IMR-90 (cell line): Measurements from ENCODE around the gene ZNF831. TPM values are rescaled to one million over a fixed set of nuclear protein-coding genes. Genes with fewer than 3 reads are reported as not detected.

ENCODE experiments used
- ATAC-seq: fragments of 200-7000 bp; cut with Tn5 transposase; 2 replicates; pipeline ENCODE4 v1.9.1; 2020; ENCODE audit warnings: low read depth, mild to moderate bottlenecking, moderate library complexity
- BruUV-seq: library from RNA; stranded (reverse); fragments of 400-500 nt; replicated peaks from 2 replicates; lab custom pipeline; 2021; lab: Mats Ljungman, UMichigan
- CTCF ChIA-PET: fragments of 300-600 bp; formaldehyde crosslinking; extraction: SDS; loops from one replicate; lab custom pipeline; 2021; ENCODE audit warnings: antibody characterized with exemption; lab: Yijun Ruan, JAX
- POLR2A ChIA-PET: fragments of 300-600 bp; sonication (Branson Sonifier 250); formaldehyde crosslinking; loops from one replicate; lab custom pipeline; 2022; ENCODE audit warnings: antibody characterized with exemption; ENCODE audit not compliant: unreplicated experiment; lab: Charles Lee
- DNase-seq: peaks from one replicate; pipeline ENCODE4 v3.0.0; 2013
- H2AFZ ChIP-seq: replicated peaks from 2 replicates; pipeline ENCODE3; 2013; ENCODE audit warnings: low read length, mild to moderate bottlenecking; ENCODE audit not compliant: poor library complexity
- H2AK5ac ChIP-seq: 2 replicates; pipeline ENCODE4 v1.6.1; 2013; ENCODE audit warnings: low read depth, low read length, inconsistent platforms
- H2AK9ac ChIP-seq: replicated peaks from 2 replicates; pipeline ENCODE3; 2013; ENCODE audit warnings: mild to moderate bottlenecking, low read depth, low read length, moderate library complexity; ENCODE audit not compliant: poor library complexity
- H2BK120ac ChIP-seq: 2 replicates; pipeline ENCODE4 v1.6.1; 2013; ENCODE audit warnings: low read depth, low read length, inconsistent platforms
- H2BK15ac ChIP-seq: 3 replicates; pipeline ENCODE4 v1.6.1; 2013; ENCODE audit warnings: low read depth, low read length, inconsistent platforms
- H2BK20ac ChIP-seq: 2 replicates; pipeline ENCODE4 v1.6.1; 2013; ENCODE audit warnings: low read depth, mild to moderate bottlenecking, inconsistent platforms, low read length, moderate library complexity
- H2BK5ac ChIP-seq: 2 replicates; pipeline ENCODE4 v1.6.1; 2013; ENCODE audit warnings: mild to moderate bottlenecking, low read depth, low read length, inconsistent platforms; ENCODE audit not compliant: poor library complexity, severe bottlenecking
- H3K14ac ChIP-seq: replicated peaks from 2 replicates; pipeline ENCODE4 v1.6.1; 2013; ENCODE audit warnings: low read depth, low read length, inconsistent platforms
- H3K18ac ChIP-seq: 2 replicates; pipeline ENCODE4 v1.6.1; 2013; ENCODE audit warnings: low read depth, low read length, control low read depth
- H3K23ac ChIP-seq: 2 replicates; pipeline ENCODE4 v1.6.1; 2013; ENCODE audit warnings: low read depth, low read length, inconsistent platforms
- H3K27ac ChIP-seq: 2 replicates; pipeline ENCODE4 v1.5.1; 2013; ENCODE audit warnings: mild to moderate bottlenecking, control low read depth, low read length; ENCODE audit not compliant: insufficient read depth
- H3K27me3 ChIP-seq: 2 replicates; pipeline ENCODE4 v1.6.1; 2013; ENCODE audit warnings: low read length; ENCODE audit not compliant: control insufficient read depth, insufficient read depth
- H3K36me3 ChIP-seq: 2 replicates; pipeline ENCODE4 v1.6.1; 2013; ENCODE audit warnings: low read length, mixed read lengths; ENCODE audit not compliant: control insufficient read depth, insufficient read depth
- H3K4ac ChIP-seq: 2 replicates; pipeline ENCODE4 v1.6.1; 2013; ENCODE audit warnings: low read depth, low read length, inconsistent platforms
- H3K4me1 ChIP-seq: 2 replicates; pipeline ENCODE4 v1.6.1; 2013; ENCODE audit warnings: low read length, mixed read lengths; ENCODE audit not compliant: control insufficient read depth, insufficient read depth
- H3K4me2 ChIP-seq: 2 replicates; pipeline ENCODE4 v1.6.1; 2013; ENCODE audit warnings: low read depth, mild to moderate bottlenecking, control low read depth, low read length, moderate library complexity
- H3K4me3 ChIP-seq: 2 replicates; pipeline ENCODE4 v1.5.1; 2013; ENCODE audit warnings: low read depth, mild to moderate bottlenecking, control low read depth, low read length, moderate library complexity; ENCODE audit not compliant: insufficient read depth
- H3K56ac ChIP-seq: 2 replicates; pipeline ENCODE4 v1.6.1; 2013; ENCODE audit warnings: low read length, inconsistent platforms; ENCODE audit not compliant: insufficient read depth; ENCODE audit errors: extremely low read depth
- H3K79me1 ChIP-seq, 2 experiments: 2 replicates each; pipeline ENCODE4 v1.6.1; 2013; ENCODE audit warnings: low read length in 2 of 2, inconsistent platforms in 1 of 2, low read depth in 1 of 2
- H3K9ac ChIP-seq: 2 replicates; pipeline ENCODE4 v1.6.1; 2013; ENCODE audit warnings: low read depth, low read length, control low read depth
- H3K9me1 ChIP-seq: 2 replicates; pipeline ENCODE4 v1.6.1; 2013; ENCODE audit warnings: low read length, inconsistent platforms; ENCODE audit not compliant: insufficient read depth
- H3K9me3 ChIP-seq: 2 replicates; pipeline ENCODE4 v1.6.1; 2013; ENCODE audit warnings: low read length; ENCODE audit not compliant: control insufficient read depth, insufficient read depth
- H4K20me1 ChIP-seq: 2 replicates; pipeline ENCODE4 v1.6.1; 2013; ENCODE audit warnings: low read length, inconsistent platforms; ENCODE audit not compliant: insufficient read depth
- H4K5ac ChIP-seq: 2 replicates; pipeline ENCODE4 v1.6.1; 2013; ENCODE audit warnings: mild to moderate bottlenecking, low read depth, low read length, control low read depth
- H4K8ac ChIP-seq, 2 experiments: 2 replicates each; pipeline ENCODE4 v1.6.1; 2013; ENCODE audit warnings: low read depth in 2 of 2, low read length in 2 of 2, control low read depth in 1 of 2, inconsistent platforms in 1 of 2
- H4K91ac ChIP-seq: 2 replicates; pipeline ENCODE4 v1.6.1; 2013; ENCODE audit warnings: low read depth, low read length, inconsistent platforms; ENCODE audit not compliant: insufficient read depth
- BHLHE40 ChIP-seq: fragments of 150-350 bp; IDR thresholded peaks from 2 replicates; pipeline ENCODE4 v1.6.1; 2016; ENCODE audit warnings: mild to moderate bottlenecking, low read depth, low read length
- CHD1 ChIP-seq: IDR thresholded peaks from 2 replicates; pipeline ENCODE4 v1.6.1; 2012; ENCODE audit warnings: low read depth, low read length, improper control_type of control experiment
- CTCF ChIP-seq: conservative IDR thresholded peaks from 2 replicates; pipeline ENCODE4 v1.5.1; 2012; ENCODE audit warnings: mild to moderate bottlenecking, low read depth, low read length, improper control_type of control experiment
- ELK1 ChIP-seq: fragments of 150-350 bp; IDR thresholded peaks from 2 replicates; pipeline ENCODE4 v1.6.1; 2016; ENCODE audit warnings: low read depth, mild to moderate bottlenecking, low read length, moderate library complexity, borderline replicate concordance
- FOS ChIP-seq: fragments of 150-350 bp; IDR thresholded peaks from 2 replicates; pipeline ENCODE4 v1.6.1; 2016; ENCODE audit warnings: low read depth, low read length
- MAFK ChIP-seq: IDR thresholded peaks from 2 replicates; pipeline ENCODE4 v1.6.1; 2012; ENCODE audit warnings: low read depth, low read length, improper control_type of control experiment
- MAZ ChIP-seq: IDR thresholded peaks from 2 replicates; pipeline ENCODE4 v1.6.1; 2012; ENCODE audit warnings: low read depth, mild to moderate bottlenecking, low read length, improper control_type of control experiment, moderate library complexity, borderline replicate concordance
- MXI1 ChIP-seq: IDR thresholded peaks from 2 replicates; pipeline ENCODE4 v1.6.1; 2012; ENCODE audit warnings: low read depth, mild to moderate bottlenecking, low read length, moderate library complexity, borderline replicate concordance
- NFE2L2 ChIP-seq: fragments of 150-350 bp; IDR thresholded peaks from 2 replicates; pipeline ENCODE4 v1.6.1; 2016; ENCODE audit warnings: low read depth, mild to moderate bottlenecking, low read length
- RAD21 ChIP-seq: IDR thresholded peaks from 2 replicates; pipeline ENCODE4 v1.6.1; 2012; ENCODE audit warnings: low read length, improper control_type of control experiment
- RFX5 ChIP-seq: IDR thresholded peaks from 2 replicates; pipeline ENCODE4 v1.8.0; 2012; ENCODE audit warnings: low read depth, mild to moderate bottlenecking, low read length, moderate library complexity
- USF2 ChIP-seq: fragments of 150-350 bp; IDR thresholded peaks from 2 replicates; pipeline ENCODE4 v1.6.1; 2017; ENCODE audit warnings: mild to moderate bottlenecking, antibody characterized with exemption, low read length, low read depth
- WGBS, 2 experiments: methylation state at CpG; one replicate each; pipeline versions ENCODE4 v1.1.5 to v1.1.7; 2013; ENCODE audit warnings: missing lambda C conversion rate in 2 of 2; ENCODE audit not compliant: insufficient read length in 1 of 2; ENCODE audit errors: extremely low coverage in 2 of 2; 5-methylcytosine and 5-hydroxymethylcytosine counted together
- dilution Hi-C: fragments of 300-500 bp; cut with HindIII; formaldehyde crosslinking; loops from one replicate; pipeline ENCODE4 v1.14.3; 2018; ENCODE audit warnings: low sequenced_read_pairs; ENCODE audit not compliant: unreplicated experiment
- in situ Hi-C: fragments of 300-500 bp; cut with MboI; formaldehyde crosslinking; loops from 3 replicates; pipeline ENCODE4 v1.14.3; 2019; ENCODE audit warnings: low sequenced_read_pairs, inconsistent platforms, mixed read lengths
- intact Hi-C: fragments of 100-400 bp; cut with micrococcal nuclease; formaldehyde crosslinking; loops from 2 replicates; pipeline ENCODE4 v1.10.0; 2022
- polyA plus RNA-seq, 3 experiments: library from polyadenylated mRNA; depleted of rRNA; stranded (reverse); fragments of >200 nt; gene quantifications; 2 replicates each; pipeline ENCODE4 v1.2.3, GENCODE V29; 2012; ENCODE audit warnings: low replicate concordance in 1 of 3
- total RNA-seq: library from RNA; depleted of rRNA; stranded (reverse); fragments of >200 nt; gene quantifications from 2 replicates; pipeline ENCODE4 v1.2.3, GENCODE V29; 2012

Gene ZNF831
- total and polyA plus RNA-seq, 2 of the 4 experiments (the other 2 are of a cell fraction): not detected

GRCh38 chr20:59181936-59182335 is 18.3 kb downstream of the ZNF831 start:
- in situ Hi-C loops: no loop called here
- TF ChIP-seq RFX5: no peak
- TF ChIP-seq CTCF: no peak
- no peak for TF ChIP-seq BHLHE40
- no peak for TF ChIP-seq MAZ
- no peak for TF ChIP-seq ELK1
- TF ChIP-seq RAD21: no peak
- no peak for TF ChIP-seq NFE2L2
- TF ChIP-seq CHD1: no peak
- TF ChIP-seq MAFK: no peak
- no peak for TF ChIP-seq MXI1
- TF ChIP-seq FOS: no peak
- no peak for TF ChIP-seq USF2
- CTCF ChIA-PET: no interaction called here

More at GRCh38 chr20:59181936-59182335, 18.3 kb downstream of the ZNF831 start:
- dilution Hi-C loops (no loop called here), intact Hi-C loops (no loop called here)
- Histone ChIP-seq H3K4me1 (no peaks in the 10 kb centered on the region), H2AFZ (no peak overlapping the region), H3K14ac (no peak overlapping the region), H3K56ac (no peak overlapping the region), H4K91ac (no peak overlapping the region), H4K5ac (no peak overlapping the region), H3K23ac (no peak overlapping the region), H2AK9ac (no peak overlapping the region), H2BK15ac (no peak overlapping the region), H4K8ac (no peak overlapping the region), H3K36me3 (no peaks in the 10 kb centered on the region), H3K27ac (no peak overlapping the region), H3K4me2 (no peak overlapping the region), H2BK20ac (no peak overlapping the region), H3K18ac (no peak overlapping the region), H3K9me1 (no peaks in the 10 kb centered on the region), H2BK5ac (no peak overlapping the region), H3K4ac (no peak overlapping the region), H3K9ac (no peak overlapping the region), H3K4me3 (no peak overlapping the region), H2AK5ac (no peak overlapping the region), H4K20me1 (no peaks in the 10 kb centered on the region), H2BK120ac (no peak overlapping the region), H3K27me3 (no peaks in the 10 kb centered on the region), H3K79me1 (no peaks in the 10 kb centered on the region), H3K9me3 (no peaks in the 10 kb centered on the region)
- WGBS, 2 experiments: no CpG with 5 or more reads among the region's 2 CpGs
- ATAC-seq: no peak
- POLR2A ChIA-PET: no interaction called here
- no peak for DNase-seq
- BruUV-seq: no TSS peak
